ENCODE results near the gene OR52E6.

Gene OR52E6

DNA sequence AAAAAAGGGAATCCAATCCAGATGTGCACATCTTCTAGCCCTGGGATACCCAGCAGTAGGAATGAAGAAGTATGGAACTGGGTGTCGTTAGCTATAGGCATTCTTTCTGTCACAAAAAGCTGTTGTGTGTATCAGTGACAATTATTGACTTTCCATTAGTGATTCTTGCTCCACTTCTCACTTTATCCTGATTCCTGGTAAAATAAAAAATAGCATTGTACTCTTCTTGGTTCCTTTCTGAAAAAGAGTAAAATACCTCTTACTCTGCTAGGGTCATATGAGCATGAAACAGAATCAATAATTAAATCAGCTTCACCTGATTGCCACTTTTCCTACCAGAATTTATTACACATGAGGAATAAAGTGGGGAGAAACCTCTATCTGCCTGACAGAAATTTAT, at the start of gene OR52E6:
TSS of gene OR52E6 (minus strand) at position 101 of the 400 bp plus-strand sequence. CDS start at position 101, 0 bp downstream.
- no peak for DNase-seq

DNA sequence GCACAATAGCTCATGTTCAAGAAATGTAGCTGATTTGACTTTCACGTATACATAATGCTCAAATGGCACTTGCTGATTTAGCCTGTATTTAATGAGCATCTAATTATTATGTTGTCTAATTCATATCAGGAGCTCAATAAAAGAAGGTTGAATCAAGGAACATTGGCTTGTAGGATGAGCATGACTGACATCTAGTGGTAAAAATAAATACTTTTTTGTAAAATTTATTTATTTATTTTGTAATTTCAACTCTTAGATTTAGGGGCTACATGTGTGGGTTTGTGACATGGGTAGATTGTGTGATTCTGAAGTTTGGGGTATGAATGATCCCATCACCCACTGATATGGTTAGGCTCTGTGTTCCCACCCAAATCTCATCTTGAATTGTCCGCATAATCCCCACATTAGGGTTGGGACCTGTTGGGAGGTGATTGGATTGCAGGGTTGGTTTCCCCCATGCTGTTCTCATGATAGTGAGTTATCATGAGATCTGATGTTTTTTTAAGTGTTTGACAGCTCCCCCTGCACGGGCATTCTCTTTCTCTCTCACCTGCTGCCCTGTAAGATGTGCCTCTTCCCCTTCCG, 49.6 kb upstream of the OR52E6 start:
- no peak for DNase-seq

DNA sequence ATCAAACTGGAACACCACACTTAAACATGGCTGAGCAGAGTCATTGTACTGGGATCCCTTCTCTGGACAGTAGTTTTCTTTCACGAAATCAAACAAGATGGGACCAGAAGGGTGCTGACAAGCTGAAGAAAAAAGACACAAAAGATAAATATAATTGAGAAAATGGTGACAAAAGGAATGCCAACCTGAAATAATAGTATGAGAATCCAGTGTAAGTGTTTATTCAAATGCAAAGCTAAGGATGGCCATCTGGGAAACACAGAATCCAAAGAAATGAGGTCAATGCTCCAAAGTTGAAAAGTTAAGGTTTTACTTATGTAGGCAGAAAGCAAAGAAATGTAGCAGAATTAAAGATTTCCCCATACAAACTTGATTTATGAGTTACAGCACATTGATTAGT, 46.0 kb upstream of the OR52E6 start:
- no peak for DNase-seq

DNA sequence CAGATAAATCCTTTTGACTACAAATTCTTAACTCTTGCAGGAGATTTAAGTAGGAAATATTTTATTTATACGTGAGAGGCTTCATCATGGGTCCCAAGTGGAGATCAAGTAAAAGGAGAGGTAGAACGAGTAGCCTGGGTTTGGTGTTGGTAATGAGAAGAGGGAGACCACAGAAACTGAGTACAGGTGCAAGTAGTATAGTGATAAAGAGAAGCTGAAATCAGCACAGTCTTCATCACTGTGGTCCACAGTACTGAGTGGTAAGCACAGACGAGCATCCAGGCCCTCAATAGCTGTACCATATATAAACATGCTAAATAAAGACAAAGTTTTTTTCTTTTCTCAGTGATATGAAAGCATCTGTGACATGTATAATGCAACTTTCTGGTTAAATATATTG, 45.5 kb upstream of the OR52E6 start:
- DNase-seq, result no peak

DNA sequence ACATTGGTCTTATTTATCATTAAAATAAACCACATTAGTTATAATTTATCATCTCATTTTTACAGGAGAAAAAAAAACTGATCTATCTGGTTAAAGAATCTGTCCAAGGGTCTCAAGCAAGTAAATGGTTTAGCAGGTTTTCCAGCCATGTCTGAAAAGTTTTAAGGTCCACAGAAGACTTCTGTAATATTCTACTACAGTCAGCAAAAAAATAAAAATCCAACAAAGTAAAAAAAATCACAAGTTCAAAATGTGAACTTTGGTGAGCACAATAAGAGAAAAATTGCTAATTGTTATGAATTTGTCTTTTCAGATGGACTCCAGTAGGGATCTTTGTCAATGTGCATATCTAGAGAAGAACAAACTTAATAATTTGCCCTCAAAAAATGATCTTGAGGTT, 40.1 kb upstream of the OR52E6 start:
- no peak for DNase-seq

DNA sequence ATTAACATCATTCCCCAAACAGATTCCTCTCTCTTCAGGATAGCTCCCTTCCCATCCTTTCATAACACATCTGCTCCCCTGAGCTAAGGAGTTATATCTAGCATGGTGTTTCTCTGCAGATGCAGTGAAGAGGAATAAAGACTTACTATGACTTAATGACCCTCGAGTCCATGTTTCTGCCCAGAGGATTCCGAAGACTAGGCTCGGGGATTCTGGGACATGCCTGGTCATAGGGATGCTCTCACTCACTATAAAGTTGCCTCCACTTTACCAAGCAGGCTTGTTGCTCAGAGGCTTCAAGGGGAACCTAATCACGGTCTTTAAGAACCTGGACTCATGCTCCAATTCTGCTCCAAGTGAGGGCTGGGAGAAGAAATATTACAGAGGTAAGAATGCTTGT, 38.6 kb upstream of the OR52E6 start, which contains the start of gene OR52E4:
TSS of gene OR52E4 (plus strand) at position 301 of the 400 bp plus-strand sequence. CDS start 3,664 bp downstream, outside the sequence.
- DNase-seq, result no peak

DNA sequence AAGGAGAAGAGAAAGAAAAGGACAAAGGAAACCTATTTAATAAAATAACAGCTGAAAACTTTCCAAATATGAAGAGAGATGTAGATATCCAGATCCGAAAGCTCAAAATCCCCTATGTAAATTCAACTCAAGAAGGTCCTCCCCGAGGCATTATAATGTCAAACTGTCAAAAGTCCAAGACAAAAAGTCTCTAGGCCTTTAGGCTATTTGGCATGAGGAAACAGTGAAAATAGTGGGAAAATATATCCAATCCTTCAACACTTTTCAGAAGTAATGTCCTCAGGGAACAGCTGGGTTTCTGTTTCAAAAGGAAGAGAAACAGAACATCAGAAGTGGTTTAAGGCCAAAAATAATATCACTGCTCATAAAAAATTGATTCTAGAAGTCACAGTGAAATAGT, 36.9 kb upstream of the OR52E6 start:
- DNase-seq, result no peak

DNA sequence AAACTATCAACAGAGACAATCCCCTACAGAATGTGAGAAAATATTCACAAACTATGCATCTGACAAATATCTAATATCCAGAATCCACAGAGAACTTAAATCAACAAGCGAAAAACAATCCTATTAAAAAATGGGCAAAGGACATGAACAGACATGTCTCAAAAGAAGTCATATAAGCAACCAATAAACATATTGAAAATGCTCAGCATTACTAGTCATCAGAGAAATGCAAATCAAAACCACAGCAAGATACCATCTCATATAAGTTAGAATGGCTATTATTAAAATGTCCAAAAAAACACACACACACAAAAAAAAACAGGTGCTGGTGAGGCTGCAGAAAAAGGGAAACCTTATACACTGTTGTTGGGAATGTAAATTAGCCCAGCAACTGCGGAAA, 24.1 kb upstream of the OR52E6 start:
- no peak for DNase-seq

DNA sequence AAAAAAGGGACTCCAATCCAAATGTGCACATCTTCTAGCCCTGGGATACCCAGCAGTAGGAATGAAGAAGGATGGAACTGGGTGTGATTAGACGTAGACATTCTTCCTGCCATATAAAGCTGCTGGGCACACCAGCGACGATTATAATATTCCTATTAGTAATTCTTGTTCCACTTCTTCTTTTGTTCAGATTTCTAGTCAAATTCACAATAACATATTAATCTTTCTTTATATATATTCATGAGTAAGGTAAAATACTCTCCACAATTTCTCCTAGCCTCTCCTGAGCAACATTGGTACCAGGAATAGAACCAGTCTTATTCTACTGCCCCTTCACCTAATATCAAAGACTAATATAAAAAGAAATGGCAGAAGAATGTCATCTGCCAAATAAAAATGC, 15.9 kb upstream of the OR52E6 start, which contains the start of gene OR52E8:
TSS of gene OR52E8 (minus strand) at position 101 of the 400 bp plus-strand sequence. CDS start at position 101, 0 bp downstream.
- no peak for DNase-seq

DNA sequence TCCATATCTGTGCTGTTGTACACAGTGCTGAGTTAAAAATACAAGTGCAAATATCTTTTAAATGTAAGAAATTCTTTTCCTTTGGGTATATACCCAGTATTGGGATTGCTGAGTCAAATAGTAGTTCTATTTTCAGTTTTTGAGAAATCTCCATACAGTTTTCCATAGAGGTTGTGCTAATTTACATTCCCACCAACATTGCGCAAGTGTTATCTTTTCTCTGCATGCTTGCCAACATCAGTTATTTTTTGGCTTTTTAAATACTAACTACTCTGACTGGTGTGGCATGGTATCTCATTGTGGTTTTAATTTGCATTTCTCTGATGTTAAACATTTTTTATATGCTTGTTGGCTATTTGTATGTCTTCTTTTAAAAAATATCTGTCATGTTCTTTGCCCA, 9.3 kb upstream of the OR52E6 start:
- DNase-seq, result no peak

DNA sequence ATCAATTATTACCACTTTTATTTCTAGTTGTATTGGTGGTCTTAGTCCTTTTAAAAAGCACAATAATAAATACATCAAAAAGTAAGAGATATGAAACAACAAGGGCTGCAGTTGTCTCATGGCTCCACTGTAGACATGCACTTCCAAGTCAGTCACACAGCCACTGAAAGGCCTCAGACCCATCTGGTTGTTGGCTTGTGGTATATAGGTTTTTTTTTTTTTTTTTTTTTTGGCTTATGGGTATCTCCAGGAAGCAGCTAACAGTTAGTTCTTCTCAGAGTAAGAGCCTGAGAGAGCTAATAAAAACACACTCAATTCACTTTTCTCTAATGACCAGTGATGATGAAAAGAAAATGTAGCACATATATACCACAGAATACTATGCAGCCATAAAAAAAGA, 6.0 kb upstream of the OR52E6 start:
- DNase-seq, result no peak

DNA sequence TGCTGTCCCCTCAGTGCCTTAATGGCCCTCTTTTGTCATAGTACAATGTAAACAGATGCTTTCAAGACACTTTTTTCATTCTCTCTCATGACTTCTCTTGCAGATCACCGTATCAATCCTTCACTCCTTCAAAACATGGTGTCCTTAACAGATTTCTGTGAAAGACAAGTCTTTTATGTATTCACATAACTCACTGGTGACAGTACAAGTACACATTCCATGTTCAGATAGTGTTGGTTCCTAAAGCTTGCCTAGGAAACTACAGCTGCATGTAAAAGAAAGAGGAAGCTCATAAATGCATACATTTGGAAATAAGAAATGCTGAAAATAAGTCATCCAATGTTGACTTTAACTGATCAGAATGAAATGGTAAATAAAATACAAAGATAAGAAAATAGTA, 5.0 kb upstream of the OR52E6 start:
- no peak for DNase-seq

DNA sequence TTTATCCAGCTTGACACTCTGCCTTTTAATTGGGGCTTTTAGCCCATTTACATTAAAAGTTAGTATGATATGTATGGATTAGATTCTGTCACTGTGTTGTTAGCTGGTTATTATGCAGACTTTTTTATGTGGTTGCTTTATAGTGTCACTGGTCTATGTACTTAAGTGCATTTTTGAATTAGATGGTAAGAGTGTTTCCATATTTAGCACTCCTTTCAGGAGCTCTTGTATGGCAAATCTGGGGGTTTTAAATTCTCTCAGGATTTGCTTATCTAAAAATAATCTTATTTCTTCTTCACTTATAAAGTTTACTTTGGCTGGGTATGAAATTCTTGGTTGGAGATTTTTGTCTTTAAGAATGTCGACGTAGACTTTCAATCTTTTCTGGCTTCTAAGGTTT, 4.0 kb downstream of the OR52E6 start:
- DNase-seq, result no peak

DNA sequence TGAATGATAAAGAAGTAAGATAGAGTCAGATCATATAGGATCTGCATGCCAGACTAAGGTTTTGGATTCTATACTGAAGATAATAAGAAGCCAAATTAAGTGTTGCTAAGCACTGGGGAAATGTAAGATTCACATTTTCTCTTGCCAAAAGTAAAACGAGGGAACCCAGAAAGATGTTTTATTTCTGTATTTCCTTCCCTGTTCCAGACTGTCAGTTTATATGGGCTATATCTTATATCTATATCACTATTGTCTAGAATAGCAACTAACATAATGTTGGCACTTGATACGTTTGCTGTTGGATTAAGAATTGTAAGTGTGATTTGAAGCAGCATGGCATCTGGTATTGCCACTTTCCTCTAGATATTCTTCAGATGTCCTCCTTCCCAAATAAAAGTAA, 8.3 kb downstream of the OR52E6 start:
- no peak for DNase-seq

DNA sequence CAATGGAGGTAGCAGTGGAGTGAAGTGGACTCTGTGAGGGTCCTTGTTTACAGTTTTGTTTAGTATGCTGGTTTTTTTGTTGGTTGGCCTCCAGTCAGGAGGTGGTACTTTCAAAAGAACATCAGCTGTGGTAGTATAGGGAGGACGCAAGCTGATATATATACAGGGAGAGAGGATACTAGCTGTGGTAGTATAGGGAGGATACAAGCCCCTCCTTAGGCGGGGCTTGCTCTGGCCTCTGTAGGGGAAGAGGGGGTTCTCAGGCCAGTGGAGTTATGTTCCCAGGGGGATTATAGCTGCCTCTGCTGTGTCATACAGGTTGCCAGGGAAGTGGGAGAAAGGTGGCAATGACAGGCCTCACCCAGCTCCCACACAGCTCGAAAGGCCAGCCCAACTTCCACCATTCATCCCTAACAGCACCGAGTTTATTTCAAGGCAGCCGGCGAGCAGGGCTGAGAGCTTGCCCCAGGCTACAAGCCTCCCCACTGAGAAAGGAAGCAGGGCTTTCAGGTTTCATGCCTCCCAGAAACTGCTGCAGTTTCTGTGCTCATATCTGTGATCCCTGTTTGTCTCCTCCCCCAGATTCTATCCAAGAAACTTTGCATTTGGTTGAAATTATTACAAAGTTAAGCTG, 10.4 kb downstream of the OR52E6 start:
- DNase-seq, result no peak

DNA sequence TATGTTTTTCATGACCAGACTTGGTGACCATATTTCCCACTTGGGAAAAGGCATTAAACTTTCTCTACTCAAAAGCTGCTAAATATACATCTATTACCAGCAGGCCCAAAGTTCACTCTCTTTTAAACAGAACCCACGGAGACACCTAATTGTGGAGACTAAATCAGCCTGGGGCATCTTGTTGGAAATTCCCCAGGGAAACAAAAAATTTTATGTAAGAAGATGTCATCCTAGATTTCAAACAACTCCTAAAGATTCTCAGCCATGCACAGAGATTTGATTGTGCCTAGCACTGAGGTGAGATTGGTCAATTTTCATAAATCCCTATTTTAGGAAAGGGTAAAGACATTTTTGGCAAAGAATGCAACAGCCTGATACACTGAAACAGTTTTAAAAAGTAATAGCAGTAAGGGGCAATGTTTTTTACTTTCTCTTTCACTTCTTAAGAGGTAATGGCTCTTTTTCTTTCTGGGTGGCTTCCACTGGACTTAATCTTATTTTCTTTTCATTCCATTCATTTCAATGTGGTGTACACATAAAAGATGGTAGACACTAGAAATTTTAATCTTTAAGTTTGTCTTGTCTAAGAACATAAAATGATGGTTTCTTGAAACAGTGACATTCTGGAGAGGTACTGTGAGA, 23.3 kb downstream of the OR52E6 start:
- DNase-seq, result no peak

DNA sequence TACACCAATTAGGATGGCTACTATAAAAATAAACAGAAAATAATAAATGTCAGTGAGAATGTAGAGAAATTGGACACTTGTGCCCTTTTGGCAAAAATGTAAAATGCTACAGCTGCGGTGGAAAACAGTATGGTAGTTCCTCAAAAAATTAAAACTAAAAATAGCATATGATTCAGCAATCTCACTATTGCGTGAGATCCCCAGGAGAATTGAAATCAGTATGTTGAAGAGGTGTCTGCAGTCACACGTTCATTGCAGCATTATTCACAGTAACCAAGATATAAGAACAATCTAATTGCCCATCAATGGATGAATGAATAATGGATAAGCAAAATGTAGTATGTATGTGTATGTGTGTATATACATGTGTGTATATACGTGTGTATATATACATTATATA, 26.2 kb downstream of the OR52E6 start:
- DNase-seq, result no peak

DNA sequence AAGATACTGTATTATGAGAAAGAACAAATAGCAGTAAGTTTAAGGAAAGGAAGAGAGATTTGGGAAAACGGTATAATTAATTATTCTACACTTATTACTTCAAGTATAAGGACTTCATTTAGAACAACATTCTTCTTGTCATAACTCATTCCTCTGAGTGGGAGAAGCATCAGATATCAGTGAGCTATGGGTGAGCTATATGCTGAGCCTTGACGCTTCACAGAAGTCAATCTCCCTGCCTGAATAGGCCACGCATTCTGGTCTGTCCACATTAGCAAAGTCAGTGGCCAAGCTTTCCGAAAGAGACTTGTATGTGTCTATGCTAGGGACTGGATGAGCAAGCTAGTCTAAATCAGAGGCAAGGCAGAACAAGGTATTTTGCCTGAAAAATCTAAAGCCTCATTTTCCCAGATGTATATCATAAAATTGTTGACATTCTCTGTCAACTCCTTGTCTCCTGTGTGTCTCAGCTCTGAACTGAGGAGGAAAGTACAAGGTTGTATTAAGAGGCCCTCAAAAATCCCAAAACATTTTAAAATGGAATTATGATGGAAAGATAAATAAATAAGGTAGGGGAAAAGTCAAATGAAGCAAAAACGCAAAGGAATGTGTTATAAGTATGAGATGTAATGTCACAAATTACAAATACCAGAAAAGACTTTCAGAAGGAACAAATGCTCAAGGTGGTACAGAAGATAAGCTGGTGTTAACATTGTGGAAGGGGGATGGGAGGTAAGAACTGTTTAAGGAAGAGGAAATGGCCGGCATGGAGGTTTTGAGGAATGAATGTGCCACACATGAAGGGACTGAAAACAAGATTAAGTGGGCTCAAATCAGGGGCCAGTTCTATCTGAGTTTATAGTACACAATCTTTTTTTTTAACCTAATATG, 31.5 kb downstream of the OR52E6 start:
- DNase-seq, result no peak

DNA sequence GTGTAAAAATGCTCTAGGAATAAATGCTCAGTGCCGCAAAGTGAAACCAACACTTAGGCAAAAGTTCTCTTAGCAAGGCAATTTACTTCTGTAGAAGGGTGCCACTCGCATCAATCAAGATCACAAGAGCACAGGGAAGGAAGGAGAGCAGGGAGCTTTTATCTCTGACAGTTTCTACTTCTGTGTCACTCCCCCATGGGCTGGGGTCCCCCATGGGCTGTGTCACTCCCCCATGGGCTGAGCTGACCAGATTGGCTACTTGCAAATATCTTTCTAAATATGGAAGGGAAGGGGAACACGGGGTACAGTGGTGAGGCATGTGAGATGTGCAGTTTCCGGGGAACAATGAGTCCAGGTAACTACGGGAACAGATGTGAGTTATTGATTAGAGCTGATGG, 32.6 kb downstream of the OR52E6 start:
- DNase-seq, result no peak

DNA sequence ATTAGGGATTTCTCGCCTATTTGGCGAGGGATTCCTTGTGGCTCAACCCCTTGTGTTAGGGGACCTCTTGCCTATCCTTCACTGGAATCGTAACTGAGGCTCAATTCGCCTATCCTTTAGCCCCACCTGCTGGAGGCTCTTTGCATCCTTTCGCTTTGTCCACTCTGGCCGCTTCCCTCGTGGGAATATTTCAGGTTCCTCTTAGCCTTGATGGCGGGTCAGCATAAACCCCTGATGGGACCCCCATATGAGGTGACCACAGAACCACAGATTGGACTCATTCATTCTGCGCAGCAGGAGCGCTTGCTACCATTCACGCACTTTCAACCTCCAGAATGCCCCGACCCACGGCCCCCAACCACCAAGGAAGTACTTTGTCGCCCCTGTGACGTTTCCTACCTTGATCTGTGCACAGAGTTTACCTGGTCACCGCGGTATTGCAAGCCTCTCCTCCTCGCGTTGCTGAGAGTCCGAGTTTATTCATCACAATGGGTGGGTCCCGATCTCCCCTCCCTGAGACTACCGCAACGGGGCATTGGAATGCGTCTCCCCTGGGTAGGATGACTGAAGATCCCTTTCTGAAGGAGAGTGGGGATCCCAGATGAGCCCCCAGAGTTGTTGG, 33.1 kb downstream of the OR52E6 start, which contains the start of gene OR52N2:
TSS of gene OR52N2 (plus strand) at position 425 of the 622 bp plus-strand sequence. CDS start 11,412 bp downstream, outside the sequence.
- peak; percentile 87 for DNase-seq

DNA sequence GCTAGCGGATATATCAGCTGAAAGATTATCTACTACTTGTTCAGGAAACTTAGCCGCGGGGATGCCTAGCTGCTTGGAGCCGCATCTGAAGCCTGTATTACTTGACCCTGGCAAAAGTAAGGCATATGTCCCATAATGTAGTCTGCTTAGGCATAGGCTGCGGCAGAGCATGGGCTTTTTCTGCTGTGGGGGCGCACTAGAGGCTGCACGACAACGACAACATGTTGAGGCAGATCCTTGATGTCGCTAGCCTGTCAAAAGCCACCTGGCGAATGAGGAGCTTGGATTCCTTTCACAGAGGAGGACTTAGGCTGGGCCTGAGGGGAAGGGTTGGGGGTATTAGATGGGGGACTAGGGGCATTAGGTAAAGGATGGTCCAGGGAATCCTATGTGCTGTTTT, 34.1 kb downstream of the OR52E6 start:
- DNase-seq, result no peak

DNA sequence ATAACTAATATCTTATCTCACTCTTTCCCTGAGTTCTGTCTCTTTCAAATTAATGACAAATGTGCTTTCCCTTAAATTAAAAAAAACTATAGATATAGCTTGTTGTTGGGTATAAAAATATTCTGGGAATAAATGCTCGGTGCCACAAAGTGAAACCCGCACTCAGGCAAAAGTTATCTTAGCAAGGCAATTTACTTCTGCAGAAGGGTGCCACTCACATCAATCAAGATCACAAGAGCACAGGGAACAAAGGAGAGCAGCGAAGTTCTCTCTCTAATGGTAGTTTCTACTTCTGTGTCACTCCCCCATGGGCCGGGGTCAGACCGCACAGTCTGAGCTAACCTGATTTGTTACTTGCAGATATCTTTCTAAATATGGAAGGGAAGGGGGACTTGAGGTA, 37.7 kb downstream of the OR52E6 start:
- no peak for DNase-seq

DNA sequence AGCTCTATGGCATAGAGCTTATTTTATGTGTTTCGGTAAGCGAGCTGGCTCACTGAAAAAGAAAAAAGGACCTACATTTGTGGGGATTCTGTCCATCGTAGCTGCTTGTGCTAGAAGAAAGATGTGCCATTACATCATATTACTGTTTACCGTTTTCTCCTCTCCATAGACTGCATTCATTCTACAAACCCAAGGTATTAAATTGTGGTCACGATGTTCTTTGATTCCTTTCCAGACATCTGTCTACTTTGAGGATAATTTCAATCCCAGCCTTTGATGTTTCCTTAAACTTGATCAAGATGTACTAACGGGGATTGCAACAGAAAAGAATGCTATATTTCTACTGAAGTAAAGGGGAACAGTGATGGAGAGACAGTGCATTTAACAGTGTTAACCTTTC, 45.2 kb downstream of the OR52E6 start:
- DNase-seq, result no peak

All from activated CD8-positive, alpha-beta memory T cell treated with anti-CD3 and anti-CD28 coated beads for 24 hours (primary cell).